Kidney epithelial cell (primary cell): ENCODE data around the gene SLC24A1. TPM values are rescaled to one million over a fixed set of nuclear protein-coding genes. Genes with fewer than 3 reads are reported as not detected.

Experiments
- DNase-seq: peaks from one replicate; pipeline ENCODE4 v3.0.0-alpha.2; 2010; ENCODE audit warnings: low read depth
- H3K27me3 ChIP-seq: 2 replicates; pipeline ENCODE4 v1.6.0; 2011; ENCODE audit warnings: low read length; ENCODE audit not compliant: control insufficient read depth, insufficient read depth
- H3K36me3 ChIP-seq: 2 replicates; pipeline ENCODE4 v1.5.1; 2011; ENCODE audit warnings: low read length; ENCODE audit not compliant: control insufficient read depth, insufficient read depth
- H3K4me3 ChIP-seq: 2 replicates; pipeline ENCODE4 v1.5.1; 2011; ENCODE audit warnings: low read depth, mild to moderate bottlenecking, control low read depth, low read length
- total RNA-seq: library from RNA; depleted of rRNA; stranded (reverse); fragments of >200 nt; gene quantifications from 2 replicates; pipeline ENCODE4 v1.2.3, GENCODE V29; 2015
- TF ChIP-seq, protein P1 (sequence below): IDR thresholded peaks from 2 replicates; pipeline ENCODE4 v1.5.1; 2011; ENCODE audit warnings: mild to moderate bottlenecking, moderate library complexity, low read length, control low read depth, inconsistent platforms; ENCODE audit not compliant: insufficient read depth, poor library complexity, severe bottlenecking

SLC24A1 gene
- total RNA-seq, 1 donor from 2014 or later = 11.3 TPM

DNA sequence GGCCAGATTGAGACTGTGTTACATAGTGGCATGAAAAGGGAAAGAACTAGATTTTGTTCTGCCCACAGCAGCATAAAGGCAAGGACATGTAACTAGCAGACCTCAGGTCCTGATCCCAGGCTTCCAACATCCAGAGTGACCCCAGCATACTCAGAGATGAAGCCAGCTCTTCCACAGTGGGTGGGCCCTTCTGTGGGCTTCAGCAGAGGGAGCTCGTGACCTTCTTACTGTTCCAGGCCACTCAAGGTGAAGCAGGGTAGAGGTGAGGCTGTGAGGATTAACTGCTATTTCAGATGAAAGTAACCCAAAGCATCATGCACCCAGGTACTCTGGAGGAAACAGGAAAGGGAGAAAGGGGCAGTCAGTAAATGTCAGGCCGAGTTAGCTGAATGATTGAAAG is 905 bp upstream of the SLC24A1 start:
- no peak for DNase-seq
- Histone ChIP-seq H3K36me3 (no peaks in the 10 kb centered on the region), H3K4me3 (no peak overlapping the region), H3K27me3 (no peaks in the 10 kb centered on the region)
- TF ChIP-seq, protein P1, sequence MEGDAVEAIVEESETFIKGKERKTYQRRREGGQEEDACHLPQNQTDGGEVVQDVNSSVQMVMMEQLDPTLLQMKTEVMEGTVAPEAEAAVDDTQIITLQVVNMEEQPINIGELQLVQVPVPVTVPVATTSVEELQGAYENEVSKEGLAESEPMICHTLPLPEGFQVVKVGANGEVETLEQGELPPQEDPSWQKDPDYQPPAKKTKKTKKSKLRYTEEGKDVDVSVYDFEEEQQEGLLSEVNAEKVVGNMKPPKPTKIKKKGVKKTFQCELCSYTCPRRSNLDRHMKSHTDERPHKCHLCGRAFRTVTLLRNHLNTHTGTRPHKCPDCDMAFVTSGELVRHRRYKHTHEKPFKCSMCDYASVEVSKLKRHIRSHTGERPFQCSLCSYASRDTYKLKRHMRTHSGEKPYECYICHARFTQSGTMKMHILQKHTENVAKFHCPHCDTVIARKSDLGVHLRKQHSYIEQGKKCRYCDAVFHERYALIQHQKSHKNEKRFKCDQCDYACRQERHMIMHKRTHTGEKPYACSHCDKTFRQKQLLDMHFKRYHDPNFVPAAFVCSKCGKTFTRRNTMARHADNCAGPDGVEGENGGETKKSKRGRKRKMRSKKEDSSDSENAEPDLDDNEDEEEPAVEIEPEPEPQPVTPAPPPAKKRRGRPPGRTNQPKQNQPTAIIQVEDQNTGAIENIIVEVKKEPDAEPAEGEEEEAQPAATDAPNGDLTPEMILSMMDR = no peak

DNA sequence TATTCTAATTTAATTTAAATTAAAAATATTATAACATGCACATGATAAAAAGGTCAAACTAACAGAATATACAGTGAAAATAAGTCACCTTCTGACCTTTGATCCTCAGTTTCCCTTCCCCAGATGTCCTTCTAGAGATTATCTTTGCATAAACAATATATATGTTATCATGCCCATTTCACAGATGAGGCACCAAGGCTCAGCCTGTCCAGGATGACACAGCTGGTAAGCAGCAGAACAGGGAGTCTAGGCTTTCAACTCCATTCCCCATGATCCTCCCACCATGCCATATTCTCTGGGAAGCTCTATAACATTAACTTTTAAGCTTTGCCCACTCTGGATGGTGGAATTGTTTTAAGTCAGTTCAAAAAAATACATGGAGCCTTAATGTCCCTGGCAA is 1.4 kb downstream of the SLC24A1 start:
- Histone ChIP-seq H3K4me3 (no peak overlapping the region), H3K36me3 (no peaks in the 10 kb centered on the region), H3K27me3 (no peaks in the 10 kb centered on the region)
- DNase-seq = no peak
- TF ChIP-seq, protein P1 = no peak

DNA sequence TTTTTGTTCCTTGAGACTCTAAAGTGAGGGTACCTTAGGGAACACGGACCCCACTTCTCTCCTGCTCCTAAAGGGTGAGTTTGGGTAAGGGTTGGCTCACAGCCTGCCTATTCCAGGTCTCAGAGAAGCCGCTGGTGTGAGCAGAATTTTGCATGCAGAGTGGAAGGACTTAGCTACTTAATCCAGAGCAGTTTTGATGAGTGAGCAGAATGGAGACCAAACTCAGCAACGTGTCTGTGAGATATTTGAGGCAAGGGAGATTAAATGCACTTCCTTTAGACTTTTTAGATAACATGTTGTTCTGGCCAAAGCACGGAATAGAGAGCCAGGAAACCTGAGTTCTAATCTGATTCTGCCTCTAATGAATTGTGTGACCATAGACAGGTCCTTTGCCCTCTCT is 5.1 kb downstream of the SLC24A1 start:
- no peak for DNase-seq
- Histone ChIP-seq H3K36me3 (no peaks in the 10 kb centered on the region), H3K4me3 (no peak overlapping the region), H3K27me3 (no peaks in the 10 kb centered on the region)
- TF ChIP-seq, protein P1 = no peak

DNA sequence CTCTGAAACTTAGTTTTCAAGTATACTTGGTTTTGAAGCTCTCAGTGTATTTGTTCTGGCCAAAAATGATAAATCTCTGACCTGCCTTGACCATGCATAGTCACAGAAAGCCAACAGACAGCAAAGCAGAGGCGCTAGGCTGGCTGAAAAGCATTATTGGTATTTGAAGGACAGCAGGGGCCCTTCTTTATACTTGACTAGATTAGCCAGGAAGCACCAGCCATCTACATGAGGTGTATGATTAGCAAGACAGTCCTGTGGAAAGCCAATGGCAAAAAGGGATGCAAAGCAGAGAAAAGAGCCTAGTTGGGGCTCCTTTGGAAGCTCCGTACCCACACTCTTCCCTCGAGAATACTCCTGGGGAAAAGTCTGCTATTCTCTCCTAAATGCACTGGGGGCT is 7.8 kb downstream of the SLC24A1 start:
- TF ChIP-seq, protein P1 = no peak
- Histone ChIP-seq H3K27me3 (no peaks in the 10 kb centered on the region), H3K4me3 (no peak overlapping the region), H3K36me3 (no peaks in the 10 kb centered on the region)
- no peak for DNase-seq

DNA sequence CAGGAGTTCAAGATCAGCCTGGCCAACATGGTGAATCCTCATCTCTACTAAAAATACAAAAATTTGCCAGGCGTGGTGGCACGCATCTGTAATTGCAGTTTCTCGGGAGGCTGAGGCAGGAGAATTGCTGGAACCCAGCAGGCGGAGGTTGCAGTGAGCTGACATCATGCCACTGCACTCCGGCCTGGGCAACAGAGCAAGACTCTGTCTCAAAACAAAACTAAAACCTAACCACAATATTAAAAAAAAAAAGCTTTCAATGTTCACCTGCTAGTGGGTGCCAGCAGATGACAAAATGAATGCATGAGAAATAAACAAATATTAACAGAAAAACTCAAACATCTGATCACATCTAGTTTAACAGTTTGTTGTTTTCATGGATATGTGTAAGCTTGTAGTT is 9.0 kb downstream of the SLC24A1 start:
- Histone ChIP-seq H3K4me3 (no peak overlapping the region), H3K27me3 (no peaks in the 10 kb centered on the region), H3K36me3 (no peaks in the 10 kb centered on the region)
- TF ChIP-seq, protein P1 = no peak
- no peak for DNase-seq

DNA sequence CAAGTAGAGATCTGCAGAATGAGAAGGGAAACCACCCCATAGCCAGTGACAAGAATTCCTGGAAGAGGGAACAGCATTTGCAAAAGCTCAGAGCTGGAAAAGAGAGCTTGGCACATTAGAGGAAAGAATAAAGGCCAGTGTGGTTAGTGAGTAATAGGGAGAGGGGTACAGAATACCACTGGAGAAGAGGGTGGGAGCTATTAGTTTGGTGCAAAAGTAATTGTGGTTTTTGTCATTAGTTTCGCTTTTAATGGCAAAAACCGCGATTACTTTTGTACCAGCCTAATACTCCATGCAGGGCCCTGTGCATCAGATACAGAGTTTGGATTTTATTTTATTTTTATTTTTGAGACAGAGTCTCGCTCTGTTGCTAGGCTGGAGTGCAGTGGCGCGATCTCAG is 9.8 kb downstream of the SLC24A1 start:
- no peaks in the 10 kb centered on the region for H3K36me3 ChIP-seq
- TF ChIP-seq, protein P1 = no peak
- no peaks in the 10 kb centered on the region for H3K27me3 ChIP-seq
- no peak overlapping the region for H3K4me3 ChIP-seq
- no peak for DNase-seq
